Measurements from ENCODE around the gene GPR143.

GRCh38 chrX:9682861-9683260 is 82.8 kb downstream of the GPR143 start:
- TF ChIP-seq POLR2AphosphoS5 (IDR thresholded peaks at IDR 0.05; ENCODE audit: low read depth, low read length): no peak
- TF ChIP-seq FOXP2 (optimal IDR thresholded peaks at IDR 0.05; ENCODE audit: borderline replicate concordance, extremely low read depth, extremely low read length, insufficient read depth): no peak
- TF ChIP-seq REST (IDR thresholded peaks at IDR 0.05; ENCODE audit: insufficient read depth in 1 of 2, low read depth in 2 of 2, low read length in 2 of 2): no peak
- no peak for TF ChIP-seq TAF1 (IDR thresholded peaks at IDR 0.05; ENCODE audit: borderline replicate concordance, insufficient read depth, low read length)

Measured in PFSK-1 (cell line).